Measurements from ENCODE around the gene XPNPEP1.

The XPNPEP1 gene

GRCh38 chr10:109956454-109957091, 33.3 kb upstream of the XPNPEP1 start:
- peaks cover 6 to 7% of the 10 kb centered on the region in 2 donors for H3K4me1 ChIP-seq (ENCODE audit: control insufficient read depth in 2 of 2, insufficient read depth in 1 of 2, low read depth in 1 of 2, low read length in 2 of 2)
- no peak overlapping the region for H2BK120ac ChIP-seq (ENCODE audit: low read depth, low read length)
- H3K23ac ChIP-seq (ENCODE audit: low read depth, low read length, poor library complexity) = no peak overlapping the region
- no peak overlapping the region for H2AK5ac ChIP-seq (ENCODE audit: low read depth, low read length)
- H3K4ac ChIP-seq (ENCODE audit: low read length) = no peak overlapping the region
- peak overlapping the region; percentile 75 for H2AFZ ChIP-seq (ENCODE audit: low read length)
- H3K9me3 ChIP-seq (replicated peaks in 1 of 2; ENCODE audit: control insufficient read depth in 2 of 2, insufficient read depth in 1 of 2, low read depth in 1 of 2, low read length in 2 of 2) = no peaks in the 10 kb centered on the region
- H3K9ac ChIP-seq (ENCODE audit: low read depth, low read length, poor library complexity) = no peak overlapping the region
- H3K79me1 ChIP-seq (ENCODE audit: low read depth, low read length) = no peaks in the 10 kb centered on the region
- DNase-seq (ENCODE audit: low spot score) = no peak
- no peak overlapping the region for H4K8ac ChIP-seq (ENCODE audit: low read depth, low read length)
- no peak overlapping the region for H2BK5ac ChIP-seq (ENCODE audit: low read length)
- H3K27me3 ChIP-seq (ENCODE audit: control insufficient read depth in 3 of 3, insufficient read depth in 3 of 3, low read depth in 1 of 3, low read length in 3 of 3) = no peaks in the 10 kb centered on the region
- H2BK15ac ChIP-seq (ENCODE audit: low read length) = no peak overlapping the region
- H3K4me3 ChIP-seq (ENCODE audit: low read length in 2 of 2) = no peak overlapping the region
- no peak overlapping the region for H3K4me2 ChIP-seq (ENCODE audit: insufficient read depth, low read length, poor library complexity, severe bottlenecking)
- no peak overlapping the region for H2BK12ac ChIP-seq (ENCODE audit: low read length)
- H3K36me3 ChIP-seq (replicated peaks in 1 of 2; ENCODE audit: control insufficient read depth in 2 of 2, insufficient read depth in 2 of 2, low read length in 2 of 2) = no peaks in the 10 kb centered on the region
- H3K27ac ChIP-seq (replicated peaks; ENCODE audit: low read length) = no peak overlapping the region
- WGBS, 2 donors (ENCODE audit: extremely low coverage in 2 of 2, insufficient read length in 2 of 2, insufficient replicate concordance in 1 of 2) = no CpG with 5 or more reads among the region's 2 CpGs
- H3K14ac ChIP-seq (ENCODE audit: low read length) = no peak overlapping the region
- H3K18ac ChIP-seq (ENCODE audit: low read length) = no peak overlapping the region
- no peak overlapping the region for H4K91ac ChIP-seq (ENCODE audit: low read depth, low read length, poor library complexity)

- Histone ChIP-seq H3K9me3 (replicated peaks in 1 of 2; ENCODE audit: control insufficient read depth in 2 of 2, insufficient read depth in 1 of 2, low read depth in 1 of 2, low read length in 2 of 2) (no peaks in the 10 kb centered on the region), H3K27ac (replicated peaks; ENCODE audit: low read length) (no peak overlapping the region), H3K18ac (ENCODE audit: low read length) (no peak overlapping the region), H3K4me1 (ENCODE audit: control insufficient read depth in 2 of 2, insufficient read depth in 1 of 2, low read depth in 1 of 2, low read length in 2 of 2) (peaks cover 0 to 5% of the 10 kb centered on the region in 2 donors), H2AK5ac (ENCODE audit: low read depth, low read length) (no peak overlapping the region), H3K79me1 (ENCODE audit: low read depth, low read length) (no peaks in the 10 kb centered on the region), H4K91ac (ENCODE audit: low read depth, low read length, poor library complexity) (no peak overlapping the region), H3K4ac (ENCODE audit: low read length) (no peak overlapping the region), H3K36me3 (replicated peaks in 1 of 2; ENCODE audit: control insufficient read depth in 2 of 2, insufficient read depth in 2 of 2, low read length in 2 of 2) (no peaks in the 10 kb centered on the region), H3K4me3 (ENCODE audit: low read length in 2 of 2) (no peak overlapping the region), H3K27me3 (ENCODE audit: control insufficient read depth in 3 of 3, insufficient read depth in 3 of 3, low read depth in 1 of 3, low read length in 3 of 3) (no peaks in the 10 kb centered on the region), H4K8ac (ENCODE audit: low read depth, low read length) (no peak overlapping the region), H2BK15ac (ENCODE audit: low read length) (no peak overlapping the region), H3K9ac (ENCODE audit: low read depth, low read length, poor library complexity) (no peak overlapping the region), H3K14ac (ENCODE audit: low read length) (no peak overlapping the region), H2BK5ac (ENCODE audit: low read length) (no peak overlapping the region), H3K4me2 (ENCODE audit: insufficient read depth, low read length, poor library complexity, severe bottlenecking) (no peak overlapping the region), H2BK120ac (ENCODE audit: low read depth, low read length) (no peak overlapping the region), H2AFZ (ENCODE audit: low read length) (no peak overlapping the region), H2BK12ac (ENCODE audit: low read length) (no peak overlapping the region), H3K23ac (ENCODE audit: low read depth, low read length, poor library complexity) (no peak overlapping the region)
- no peak for DNase-seq (ENCODE audit: low spot score)
- whole genome bisulfite sequencing, 2 donors (ENCODE audit: extremely low coverage in 2 of 2, insufficient read length in 2 of 2, insufficient replicate concordance in 1 of 2) = no CpG with 5 or more reads among the region's 2 CpGs
These were observed 30.5 kb upstream of the XPNPEP1 start for GRCh38 chr10:109953766-109954165.

- no peaks in the 10 kb centered on the region for H3K9me3 ChIP-seq (replicated peaks in 1 of 2; ENCODE audit: control insufficient read depth in 2 of 2, insufficient read depth in 1 of 2, low read depth in 1 of 2, low read length in 2 of 2)
- H2BK120ac ChIP-seq (ENCODE audit: low read depth, low read length) = no peak overlapping the region
- no peak overlapping the region for H2AK5ac ChIP-seq (ENCODE audit: low read depth, low read length)
- H2BK12ac ChIP-seq (ENCODE audit: low read length) = no peak overlapping the region
- no peak overlapping the region for H2AFZ ChIP-seq (ENCODE audit: low read length)
- H3K4me1 ChIP-seq (ENCODE audit: control insufficient read depth in 2 of 2, insufficient read depth in 1 of 2, low read depth in 1 of 2, low read length in 2 of 2) = peaks cover 0 to 4% of the 10 kb centered on the region in 2 donors
- no peak overlapping the region for H3K18ac ChIP-seq (ENCODE audit: low read length)
- H3K4me2 ChIP-seq (ENCODE audit: insufficient read depth, low read length, poor library complexity, severe bottlenecking) = no peak overlapping the region
- no peak overlapping the region for H3K9ac ChIP-seq (ENCODE audit: low read depth, low read length, poor library complexity)
- no peak overlapping the region for H4K91ac ChIP-seq (ENCODE audit: low read depth, low read length, poor library complexity)
- no peak overlapping the region for H3K4me3 ChIP-seq (ENCODE audit: low read length in 2 of 2)
- H3K27me3 ChIP-seq (ENCODE audit: control insufficient read depth in 3 of 3, insufficient read depth in 3 of 3, low read depth in 1 of 3, low read length in 3 of 3) = no peaks in the 10 kb centered on the region
- H3K27ac ChIP-seq (replicated peaks; ENCODE audit: low read length) = no peak overlapping the region
- no peak overlapping the region for H3K14ac ChIP-seq (ENCODE audit: low read length)
- H3K36me3 ChIP-seq (replicated peaks in 1 of 2; ENCODE audit: control insufficient read depth in 2 of 2, insufficient read depth in 2 of 2, low read length in 2 of 2) = no peaks in the 10 kb centered on the region
- H3K23ac ChIP-seq (ENCODE audit: low read depth, low read length, poor library complexity) = no peak overlapping the region
- H2BK15ac ChIP-seq (ENCODE audit: low read length) = no peak overlapping the region
- H2BK5ac ChIP-seq (ENCODE audit: low read length) = no peak overlapping the region
- no peak for DNase-seq (ENCODE audit: low spot score)
- H3K4ac ChIP-seq (ENCODE audit: low read length) = no peak overlapping the region
- H3K79me1 ChIP-seq (ENCODE audit: low read depth, low read length) = no peaks in the 10 kb centered on the region
- H4K8ac ChIP-seq (ENCODE audit: low read depth, low read length) = no peak overlapping the region
These were observed 29.2 kb upstream of the XPNPEP1 start for GRCh38 chr10:109952526-109952925.

- H3K18ac ChIP-seq (ENCODE audit: low read length) = no peak overlapping the region
- no peak overlapping the region for H3K27ac ChIP-seq (replicated peaks; ENCODE audit: low read length)
- no peaks in the 10 kb centered on the region for H3K4me1 ChIP-seq (ENCODE audit: control insufficient read depth in 2 of 2, insufficient read depth in 1 of 2, low read depth in 1 of 2, low read length in 2 of 2)
- no peak overlapping the region for H3K14ac ChIP-seq (ENCODE audit: low read length)
- no peak overlapping the region for H4K8ac ChIP-seq (ENCODE audit: low read depth, low read length)
- no peak overlapping the region for H2BK120ac ChIP-seq (ENCODE audit: low read depth, low read length)
- H3K9ac ChIP-seq (ENCODE audit: low read depth, low read length, poor library complexity) = no peak overlapping the region
- no peak overlapping the region for H2AFZ ChIP-seq (ENCODE audit: low read length)
- no peak overlapping the region for H3K4ac ChIP-seq (ENCODE audit: low read length)
- no peak overlapping the region for H2AK5ac ChIP-seq (ENCODE audit: low read depth, low read length)
- no peak overlapping the region for H4K91ac ChIP-seq (ENCODE audit: low read depth, low read length, poor library complexity)
- H3K27me3 ChIP-seq (ENCODE audit: control insufficient read depth in 3 of 3, insufficient read depth in 3 of 3, low read depth in 1 of 3, low read length in 3 of 3) = no peaks in the 10 kb centered on the region
- no peak overlapping the region for H3K4me3 ChIP-seq (ENCODE audit: low read length in 2 of 2)
- no peak overlapping the region for H2BK5ac ChIP-seq (ENCODE audit: low read length)
- no peaks in the 10 kb centered on the region for H3K36me3 ChIP-seq (replicated peaks in 1 of 2; ENCODE audit: control insufficient read depth in 2 of 2, insufficient read depth in 2 of 2, low read length in 2 of 2)
- H3K23ac ChIP-seq (ENCODE audit: low read depth, low read length, poor library complexity) = no peak overlapping the region
- H2BK12ac ChIP-seq (ENCODE audit: low read length) = no peak overlapping the region
- no peak overlapping the region for H2BK15ac ChIP-seq (ENCODE audit: low read length)
- H3K9me3 ChIP-seq (replicated peaks in 1 of 2; ENCODE audit: control insufficient read depth in 2 of 2, insufficient read depth in 1 of 2, low read depth in 1 of 2, low read length in 2 of 2) = no peaks in the 10 kb centered on the region
- WGBS, 2 donors (ENCODE audit: extremely low coverage in 2 of 2, insufficient read length in 2 of 2, insufficient replicate concordance in 1 of 2) = no CpG with 5 or more reads among the region's 5 CpGs
- H3K4me2 ChIP-seq (ENCODE audit: insufficient read depth, low read length, poor library complexity, severe bottlenecking) = no peak overlapping the region
- no peak for DNase-seq (ENCODE audit: low spot score)
- no peaks in the 10 kb centered on the region for H3K79me1 ChIP-seq (ENCODE audit: low read depth, low read length)
These were observed 24.0 kb upstream of the XPNPEP1 start for GRCh38 chr10:109947111-109947920.
